ENCODE results near the gene GK. TPM values are rescaled to one million over a fixed set of nuclear protein-coding genes. Genes with fewer than 3 reads are reported as not detected.
"Not testable (repeated sequence)": the region's sequence is repeated elsewhere in the genome, so short reads cannot be mapped to it uniquely, and the experiment has no call there.

The GK gene
- total RNA-seq (2014; rRNA removed; shearing (Covaris generic)) = 9.0 and 9.6 TPM in 2 replicates
- polyA plus RNA-seq (2015; cell fraction: cytosol; rRNA removed) = 4.6 and 5.8 TPM in 2 replicates
- polyA plus RNA-seq (2015; cell fraction: nucleus; rRNA removed) = 10.4 and 15.9 TPM in 2 replicates

DNA sequence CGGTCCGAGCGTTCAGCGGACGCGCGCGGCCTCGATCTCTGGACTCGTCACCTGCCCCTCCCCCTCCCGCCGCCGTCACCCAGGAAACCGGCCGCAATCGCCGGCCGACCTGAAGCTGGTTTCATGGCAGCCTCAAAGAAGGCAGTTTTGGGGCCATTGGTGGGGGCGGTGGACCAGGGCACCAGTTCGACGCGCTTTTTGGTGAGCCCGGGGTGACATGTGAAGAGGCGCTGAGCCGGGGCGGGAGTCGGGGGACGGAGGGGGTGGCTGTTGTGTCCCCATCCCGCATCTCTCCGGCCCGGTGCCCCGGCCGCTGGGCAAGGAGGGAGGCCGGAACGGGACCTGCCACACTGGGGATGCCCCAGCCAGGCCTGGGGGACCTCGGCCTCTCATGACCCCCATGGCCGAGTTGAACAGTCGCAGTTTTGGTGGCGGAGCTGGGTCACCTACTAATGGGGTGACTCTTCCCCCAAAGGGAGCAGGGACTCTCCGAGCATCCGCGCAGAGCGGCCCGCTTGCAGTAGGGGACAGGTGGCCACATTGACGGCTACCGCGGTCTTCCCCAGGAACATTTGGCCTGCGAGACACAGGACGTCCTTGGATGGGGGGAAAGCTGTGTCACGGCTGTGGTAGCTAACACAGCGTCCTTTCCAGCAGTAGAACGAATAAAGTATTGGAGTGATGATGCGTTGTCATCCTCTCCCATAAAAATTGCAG, at the start of gene GK:
Gene GK, plus strand, starts transcription at position 9 of the 717 bp plus-strand sequence. Its CDS starts 115 bp downstream, at position 124.
- in situ Hi-C loops (cut with HindIII; ENCODE audit: low pct_unique_long_range_greater_than_20kb, low sequenced_read_pairs) = no loop called here
- DNase-seq (ENCODE audit: low read depth, low spot score) = no peak

DNA sequence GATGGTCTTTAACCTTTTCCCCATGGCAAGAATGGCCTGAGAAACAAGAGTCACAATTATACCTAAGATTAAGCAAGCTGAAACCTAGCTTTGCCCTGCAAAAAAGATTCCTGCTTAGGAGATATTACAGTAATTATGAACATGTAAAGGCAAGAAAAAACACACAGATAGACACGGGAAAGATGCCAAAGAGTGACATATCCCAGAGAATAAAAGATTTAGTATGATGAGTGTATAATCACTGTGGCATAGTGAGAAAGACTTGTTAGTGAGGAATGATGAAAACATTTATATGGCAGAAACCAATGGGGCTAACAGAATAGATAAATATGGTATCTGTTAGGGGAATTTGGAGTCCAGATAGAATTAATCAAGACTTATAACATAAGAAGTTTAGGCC, 46.1 kb upstream of the GK start:
- in situ Hi-C loops (cut with HindIII; ENCODE audit: low pct_unique_long_range_greater_than_20kb, low sequenced_read_pairs) = no loop called here
- no peak for DNase-seq (ENCODE audit: low read depth, low spot score)

DNA sequence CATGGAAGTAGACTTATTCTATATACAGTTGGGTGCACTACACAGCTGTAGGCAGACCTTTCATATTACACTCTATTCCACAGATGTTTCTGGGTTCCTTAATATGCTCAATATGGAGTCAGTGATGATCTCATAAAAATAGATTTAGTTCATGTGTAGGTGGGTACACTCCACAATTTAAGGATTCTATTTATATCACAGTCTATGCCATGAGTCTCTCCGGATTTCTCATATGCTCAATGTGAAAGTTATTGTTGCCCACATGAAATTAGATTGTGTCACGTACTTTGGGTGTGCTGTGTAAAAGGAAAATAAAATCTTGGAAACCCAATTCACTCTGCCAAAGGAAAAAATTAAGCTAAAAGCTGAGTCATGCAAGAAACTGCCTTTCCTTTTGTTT, 43.2 kb upstream of the GK start:
- no peak for DNase-seq (ENCODE audit: low read depth, low spot score)
- in situ Hi-C loops (cut with HindIII; ENCODE audit: low pct_unique_long_range_greater_than_20kb, low sequenced_read_pairs) = no loop called here

DNA sequence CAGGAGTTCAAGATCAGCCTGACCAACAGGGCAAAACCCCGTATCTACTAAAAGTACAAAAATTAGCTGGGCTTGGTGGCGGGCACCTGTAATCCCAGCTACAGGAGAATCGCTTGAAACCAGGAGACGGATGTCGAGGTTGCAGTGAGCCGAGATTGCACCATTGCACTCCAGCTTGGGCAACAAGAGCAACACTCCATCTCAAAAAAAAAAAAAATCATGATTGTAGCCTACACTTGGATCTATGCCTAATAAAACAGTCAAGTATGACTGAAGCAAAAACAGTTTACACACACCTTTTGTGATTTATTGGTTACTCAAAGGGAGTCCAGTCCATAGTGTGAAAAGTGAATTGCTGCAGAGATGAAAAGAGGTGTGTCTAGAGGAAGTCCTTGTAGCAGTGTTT, 41.0 kb upstream of the GK start:
- DNase-seq (ENCODE audit: low read depth, low spot score) = no peak
- in situ Hi-C loops (cut with HindIII; ENCODE audit: low pct_unique_long_range_greater_than_20kb, low sequenced_read_pairs) = no loop called here

DNA sequence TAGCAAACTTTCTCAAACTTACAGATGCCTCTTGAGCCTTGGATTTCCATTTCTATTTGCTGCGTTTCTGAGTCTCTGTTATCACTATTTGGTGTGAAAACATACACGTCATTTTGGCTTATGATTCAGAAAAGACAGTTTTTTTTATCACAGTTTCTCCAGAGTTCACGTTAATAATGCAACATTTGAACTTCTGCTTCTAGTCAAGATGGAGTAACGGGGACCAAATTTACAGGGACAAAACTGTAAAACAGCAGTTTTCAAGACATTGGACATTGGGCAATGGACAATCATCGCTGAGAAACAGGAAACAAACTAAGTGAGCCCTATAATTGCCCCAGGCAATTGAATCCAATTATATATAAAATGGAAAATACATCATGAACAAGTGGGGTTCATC, 39.5 kb upstream of the GK start:
- in situ Hi-C loops (cut with HindIII; ENCODE audit: low pct_unique_long_range_greater_than_20kb, low sequenced_read_pairs) = no loop called here
- DNase-seq (ENCODE audit: low read depth, low spot score) = no peak

DNA sequence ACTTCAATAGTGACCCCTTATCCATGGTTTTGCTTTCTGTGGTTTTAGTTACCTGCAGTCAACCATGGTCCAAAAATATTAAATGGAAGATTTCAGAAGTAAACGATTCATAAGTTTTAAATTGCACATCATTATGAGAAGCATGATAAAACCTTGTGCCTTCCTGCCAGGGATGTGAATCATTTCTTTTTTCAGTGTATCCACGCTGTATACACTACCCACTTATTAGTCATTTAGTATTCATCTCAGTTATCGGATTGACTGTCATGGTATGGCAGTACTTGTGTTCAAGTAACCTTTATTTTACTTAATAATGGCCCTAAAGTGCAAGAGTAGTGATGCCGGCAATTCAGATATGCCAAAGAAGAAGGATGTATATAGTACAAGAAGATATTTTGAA, 38.0 kb upstream of the GK start:
- in situ Hi-C loops (cut with HindIII; ENCODE audit: low pct_unique_long_range_greater_than_20kb, low sequenced_read_pairs) = no loop called here
- DNase-seq (ENCODE audit: low read depth, low spot score) = no peak

DNA sequence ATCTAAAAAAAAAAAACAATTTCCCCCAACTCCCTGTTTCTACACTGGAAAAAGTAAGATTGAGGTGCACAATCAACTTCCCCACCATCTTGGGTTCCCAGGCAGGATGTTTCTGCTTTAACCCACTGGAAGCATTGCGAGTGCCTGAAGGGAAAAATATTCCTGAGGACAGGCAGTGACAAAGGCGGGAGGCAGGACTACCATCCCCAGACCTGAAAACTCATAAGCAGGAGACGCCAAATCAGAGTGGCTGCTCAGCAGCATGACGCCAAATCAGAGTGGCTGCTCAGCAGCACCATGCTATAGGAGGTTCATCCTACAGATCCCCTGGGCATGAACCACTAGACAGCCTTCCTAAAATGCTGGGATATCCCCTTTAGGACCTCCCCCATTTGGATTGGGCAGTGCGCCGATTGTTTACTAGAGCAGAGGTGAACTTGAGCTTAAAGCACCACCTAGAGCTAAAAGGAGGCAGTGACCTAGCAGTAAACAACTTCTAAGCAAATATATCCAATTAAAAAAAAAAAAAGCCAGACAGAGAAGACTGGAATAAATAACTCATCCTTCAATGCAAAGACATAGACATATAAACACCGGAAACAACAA, 35.0 kb upstream of the GK start:
- in situ Hi-C loops (cut with HindIII; ENCODE audit: low pct_unique_long_range_greater_than_20kb, low sequenced_read_pairs) = no loop called here
- peak; percentile 50 for DNase-seq (ENCODE audit: low read depth, low spot score)

DNA sequence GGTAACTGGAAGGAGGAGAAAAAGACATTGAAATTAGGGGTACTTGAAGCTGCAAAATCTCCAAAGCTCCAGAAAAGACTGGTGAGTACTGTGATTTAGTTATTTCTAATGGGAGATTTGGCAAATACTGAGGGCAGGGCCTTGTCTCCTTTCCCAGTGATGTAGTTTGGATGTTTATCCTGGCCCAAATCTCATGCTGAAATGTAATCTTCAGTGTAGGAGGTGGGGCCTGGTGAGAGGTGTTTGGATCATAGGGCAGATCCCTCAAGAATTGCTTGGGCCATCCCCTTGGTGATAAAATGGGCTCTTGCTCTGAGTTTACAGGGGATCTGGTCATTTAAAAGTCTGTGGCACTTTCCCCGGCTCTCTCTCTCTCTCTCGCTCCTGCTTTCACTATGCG, 33.1 kb upstream of the GK start:
- in situ Hi-C loops (cut with HindIII; ENCODE audit: low pct_unique_long_range_greater_than_20kb, low sequenced_read_pairs) = no loop called here
- DNase-seq (ENCODE audit: low read depth, low spot score) = no peak

DNA sequence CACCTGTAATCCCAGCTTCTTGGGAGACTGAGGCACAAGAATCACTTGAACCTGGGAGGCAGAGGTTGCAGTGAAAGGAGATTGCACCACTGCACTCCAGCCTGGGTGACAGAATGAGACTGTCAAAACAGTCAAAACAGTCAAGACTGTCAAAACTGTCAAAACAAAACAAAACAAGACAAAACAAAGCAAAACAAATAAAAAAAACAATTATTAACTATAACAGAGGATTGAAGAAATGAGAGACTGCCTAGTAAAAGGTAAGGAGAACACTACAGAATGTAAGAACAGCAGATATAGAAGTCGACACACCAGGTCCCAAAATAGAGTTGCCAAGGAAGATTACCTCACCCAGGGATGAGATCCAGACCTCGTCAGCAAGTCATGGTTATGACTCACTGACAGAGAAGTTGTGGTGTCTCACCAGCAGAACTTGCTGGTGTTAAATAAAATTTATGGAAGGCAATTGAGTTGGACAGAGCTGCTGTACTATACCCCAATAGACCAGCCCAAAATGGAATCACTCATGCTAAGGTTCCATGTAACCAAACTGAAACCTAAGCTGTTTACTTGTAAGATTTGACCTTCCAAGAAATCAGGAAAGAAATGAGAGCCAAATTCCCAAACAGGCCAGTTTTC, 32.1 kb upstream of the GK start:
- in situ Hi-C loops (cut with HindIII; ENCODE audit: low pct_unique_long_range_greater_than_20kb, low sequenced_read_pairs) = no loop called here
- DNase-seq (ENCODE audit: low read depth, low spot score) = peak; percentile 7

DNA sequence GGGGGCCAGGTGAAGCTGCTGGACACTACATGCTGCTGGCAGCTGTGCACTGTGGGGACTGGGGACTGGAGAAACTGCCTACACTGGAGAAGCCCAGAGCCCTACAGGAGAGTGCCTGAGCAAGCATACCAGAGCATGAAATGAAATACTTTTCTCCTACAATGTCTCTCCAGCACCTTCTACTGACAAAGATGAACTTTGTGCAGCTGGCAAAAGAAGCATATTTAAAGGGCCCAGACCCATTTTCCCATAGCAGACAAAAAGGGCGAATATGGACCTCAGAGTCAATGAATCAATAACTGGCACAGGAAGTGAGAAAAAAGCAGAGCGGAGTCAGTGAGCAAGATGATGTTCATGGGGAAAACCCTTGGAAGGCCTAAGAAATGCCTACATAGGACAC, 30.9 kb upstream of the GK start:
- no peak for DNase-seq (ENCODE audit: low read depth, low spot score)
- in situ Hi-C loops (cut with HindIII; ENCODE audit: low pct_unique_long_range_greater_than_20kb, low sequenced_read_pairs) = no loop called here

DNA sequence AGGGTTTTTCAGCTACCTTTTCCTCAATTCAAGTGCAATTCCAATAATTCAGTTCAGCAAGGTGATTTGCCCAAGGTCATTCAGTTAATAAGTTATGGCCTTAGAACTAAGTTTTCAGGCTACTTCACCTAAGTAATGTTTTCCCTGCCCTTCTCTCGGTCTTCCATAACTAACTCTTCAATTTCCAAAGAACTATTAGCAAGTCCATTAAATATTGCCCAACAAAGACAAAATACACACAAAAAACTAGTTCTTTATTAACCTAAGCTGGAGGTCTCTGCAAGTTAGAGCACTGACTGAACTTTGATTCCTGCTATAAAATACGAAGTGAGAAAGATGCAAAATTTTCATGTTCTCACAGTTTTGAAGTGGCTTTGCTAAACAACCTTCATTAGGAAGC, 26.8 kb upstream of the GK start:
- no peak for DNase-seq (ENCODE audit: low read depth, low spot score)
- in situ Hi-C loops (cut with HindIII; ENCODE audit: low pct_unique_long_range_greater_than_20kb, low sequenced_read_pairs) = no loop called here

DNA sequence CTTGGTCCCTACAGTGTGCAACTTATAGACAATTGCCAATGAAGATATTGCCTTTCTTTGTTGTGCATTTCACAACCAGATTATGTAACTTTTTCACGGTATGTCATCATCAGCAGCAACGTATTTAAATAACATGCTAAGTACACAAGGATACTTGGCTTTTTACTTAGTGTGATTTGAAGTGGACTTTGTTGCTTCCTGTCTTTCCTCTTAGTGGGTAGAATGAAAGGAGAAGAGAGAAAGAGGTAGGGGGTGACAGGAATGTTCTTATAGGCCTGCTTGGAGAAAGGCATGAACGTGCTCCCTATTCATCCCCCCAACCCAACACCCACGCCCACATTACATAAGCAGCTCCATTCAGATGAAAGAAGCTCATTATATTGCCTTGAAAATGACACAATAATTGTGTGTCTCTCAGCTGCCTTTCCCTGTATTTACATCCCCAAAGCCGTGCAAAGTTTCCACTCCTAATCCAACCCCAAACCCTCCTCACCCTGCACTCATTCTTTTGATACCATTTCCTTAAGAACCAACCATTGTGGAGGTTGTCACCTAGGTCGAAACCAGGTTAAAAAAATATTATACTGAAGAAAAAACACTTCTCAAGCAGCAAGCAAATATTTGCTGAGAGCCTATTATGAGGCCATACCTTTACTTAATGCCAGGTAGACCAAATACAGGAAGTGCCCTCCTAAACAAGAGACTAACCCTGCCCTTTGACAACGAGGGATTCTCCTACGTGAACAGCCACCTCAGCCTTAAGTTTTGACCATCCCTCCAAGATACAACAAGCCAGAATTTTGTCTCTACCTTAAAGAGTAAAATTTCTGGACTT, 25.2 kb upstream of the GK start:
- DNase-seq (ENCODE audit: low read depth, low spot score) = peak; percentile 48
- in situ Hi-C loops (cut with HindIII; ENCODE audit: low pct_unique_long_range_greater_than_20kb, low sequenced_read_pairs) = no loop called here

DNA sequence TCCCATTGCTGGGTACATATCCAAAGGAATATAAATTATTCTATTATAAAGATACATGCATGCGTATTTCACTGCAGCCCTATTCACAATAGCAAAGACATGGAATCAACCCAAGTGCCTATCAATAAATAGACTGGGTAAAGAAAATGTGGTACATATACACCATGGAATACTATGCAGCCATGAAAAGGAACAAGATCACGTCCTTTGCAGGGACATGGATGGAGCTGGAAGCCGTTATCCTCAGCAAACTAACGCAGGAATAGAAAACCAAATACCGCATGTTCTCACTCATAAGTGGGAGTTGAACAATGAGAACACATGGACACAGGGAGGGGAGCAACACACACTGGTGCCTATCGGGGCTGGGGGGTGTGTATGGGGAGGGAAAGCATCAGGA, 19.2 kb upstream of the GK start:
- DNase-seq (ENCODE audit: low read depth, low spot score); in situ Hi-C loops (cut with HindIII; ENCODE audit: low pct_unique_long_range_greater_than_20kb, low sequenced_read_pairs): not testable (repeated sequence)

DNA sequence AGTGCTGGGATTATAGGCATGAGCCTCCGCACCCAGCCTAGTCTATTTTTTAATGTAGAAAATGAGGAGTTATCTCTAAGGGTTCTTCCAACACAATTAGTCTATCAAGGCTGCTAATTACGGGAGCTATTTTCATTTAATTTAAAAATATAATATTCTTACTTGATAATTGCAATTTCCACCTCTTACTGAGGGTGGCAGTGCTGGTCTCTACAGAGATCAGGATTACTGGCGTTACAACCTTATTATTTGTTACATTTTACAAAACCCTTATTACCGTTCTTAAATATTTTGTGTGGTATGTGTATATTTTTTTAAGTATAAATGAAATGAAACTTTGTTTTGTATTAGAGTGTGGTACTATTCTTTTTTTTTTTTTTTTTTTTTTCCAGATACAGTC, 17.6 kb upstream of the GK start:
- in situ Hi-C loops (cut with HindIII; ENCODE audit: low pct_unique_long_range_greater_than_20kb, low sequenced_read_pairs) = no loop called here

DNA sequence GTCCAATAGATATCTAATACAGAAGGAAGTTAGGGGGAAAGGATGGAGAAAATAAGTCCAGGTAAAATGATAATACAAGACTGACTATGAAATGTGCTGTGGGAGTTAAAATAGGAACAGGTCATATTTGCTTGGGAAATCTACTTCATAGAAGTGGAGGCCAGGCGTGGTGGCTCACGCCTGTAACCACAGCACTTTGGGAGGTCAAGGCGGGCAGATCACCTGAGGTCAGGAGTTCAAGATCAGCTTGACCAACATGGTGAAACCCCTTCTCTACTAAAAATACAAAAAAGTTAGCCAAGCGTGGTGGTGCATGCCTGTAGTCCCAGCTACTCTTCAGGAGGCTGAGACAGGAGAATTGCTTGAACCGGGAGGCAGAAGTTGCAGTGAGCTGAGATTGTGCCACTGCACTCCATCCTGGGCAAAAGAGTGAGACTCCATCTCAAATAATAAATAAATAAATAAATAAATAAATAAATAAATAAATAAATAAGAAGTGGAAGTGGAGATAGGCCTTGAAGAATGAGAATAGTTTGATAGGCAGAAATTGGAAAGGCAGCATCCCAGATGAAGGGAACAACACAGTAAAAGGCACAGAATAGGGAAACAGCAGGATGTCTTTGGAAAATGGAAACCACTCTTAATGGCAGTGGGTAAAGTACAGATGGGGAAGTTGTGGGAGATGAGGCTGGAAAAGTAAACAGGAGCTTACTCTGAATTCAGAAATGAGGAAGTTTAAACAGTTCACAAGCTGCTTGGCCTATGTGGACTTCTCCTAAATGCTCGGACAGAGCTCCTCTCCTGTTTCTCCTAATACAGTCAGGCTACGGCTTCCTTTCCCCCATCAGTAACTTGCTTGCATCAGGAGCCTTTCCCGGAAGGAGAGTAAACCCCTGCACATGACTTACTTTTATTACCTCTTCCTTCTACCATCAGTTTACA, 15.1 kb upstream of the GK start:
- in situ Hi-C loops (cut with HindIII; ENCODE audit: low pct_unique_long_range_greater_than_20kb, low sequenced_read_pairs) = no loop called here
- no peak for DNase-seq (ENCODE audit: low read depth, low spot score)

More for the DNA sequence above, 17.6 kb upstream of the GK start:
- DNase-seq (ENCODE audit: low read depth, low spot score) = peak; percentile 22

DNA sequence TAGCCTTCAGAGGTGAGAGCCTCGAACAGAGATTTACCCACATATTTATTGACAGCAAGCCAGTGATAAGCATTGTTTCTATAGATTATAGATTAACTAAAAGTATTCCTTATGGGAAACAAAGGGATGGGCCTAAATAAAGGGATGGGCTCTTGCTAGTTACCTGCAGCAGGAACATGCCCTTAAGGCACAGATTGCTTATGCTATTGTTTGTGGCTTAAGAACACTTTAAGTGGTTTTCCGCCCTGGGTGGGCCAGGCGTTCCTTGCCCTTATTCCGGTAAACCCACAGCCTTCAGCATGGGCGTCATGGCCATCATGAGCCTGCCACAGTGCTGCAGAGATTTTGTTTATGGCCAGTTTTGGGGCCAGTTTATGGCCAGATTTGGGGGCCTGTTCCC, 13.5 kb upstream of the GK start:
- in situ Hi-C loops (cut with HindIII; ENCODE audit: low pct_unique_long_range_greater_than_20kb, low sequenced_read_pairs); DNase-seq (ENCODE audit: low read depth, low spot score): not testable (repeated sequence)

DNA sequence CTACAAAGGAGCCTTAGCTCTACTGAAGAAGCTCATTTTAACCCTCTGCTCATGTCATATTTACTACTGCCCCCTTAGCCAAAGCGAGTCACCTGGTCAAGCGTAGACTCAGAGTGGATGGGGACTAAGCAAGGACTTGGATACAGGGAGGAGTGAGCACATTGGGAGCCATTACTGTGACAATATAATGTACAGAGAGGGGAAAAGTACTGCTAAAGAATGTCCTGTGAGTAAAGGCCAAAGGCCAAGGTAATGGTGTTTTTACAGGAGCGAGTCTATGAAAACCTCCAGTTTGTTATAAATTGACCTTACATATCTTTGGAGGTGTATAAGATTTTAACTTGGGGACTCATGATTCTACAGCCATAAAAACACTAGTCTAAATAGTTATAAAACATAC, 10.6 kb upstream of the GK start:
- no peak for DNase-seq (ENCODE audit: low read depth, low spot score)
- in situ Hi-C loops (cut with HindIII; ENCODE audit: low pct_unique_long_range_greater_than_20kb, low sequenced_read_pairs) = no loop called here
